ENCODE data around the gene ZMYND8. TPM values are rescaled to one million over a fixed set of nuclear protein-coding genes. Genes with fewer than 3 reads are reported as not detected.
"Not testable (repeated sequence)": the region's sequence is repeated elsewhere in the genome, so short reads cannot be mapped to it uniquely, and the experiment has no call there.

Gene ZMYND8
- total and polyA plus RNA-seq, 2 experiments from 2014 or later = 10.2 to 12.4 TPM

GRCh38 chr20:47249913-47250312 is 106.6 kb downstream of the ZMYND8 start:
- Histone ChIP-seq H3K9ac (no peak overlapping the region), H3K9me3 (ENCODE audit: low read depth) (no peaks in the 10 kb centered on the region), H3K27me3 (replicated peaks; ENCODE audit: insufficient read depth) (no peaks in the 10 kb centered on the region), H4K20me1 (ENCODE audit: insufficient read depth) (no peaks in the 10 kb centered on the region), H3K4me2 (ENCODE audit: unreplicated experiment) (no peak overlapping the region), H3K27ac (no peak overlapping the region), H3K4me3 (no peak overlapping the region), H3K79me2 (ENCODE audit: insufficient read depth) (peaks cover 43% of the 10 kb centered on the region), H3K9me2 (ENCODE audit: insufficient read depth) (no peaks in the 10 kb centered on the region), H2AFZ (no peak overlapping the region), H3K36me3 (ENCODE audit: low read depth) (peaks cover 20% of the 10 kb centered on the region), H3K4me1 (ENCODE audit: insufficient read depth) (no peaks in the 10 kb centered on the region), H3F3A (ENCODE audit: insufficient read depth) (no peaks in the 10 kb centered on the region)
- 78 to 95% methylated on average over 4 of the region's 4 CpGs for WGBS, 2 experiments (ENCODE audit: low coverage in 1 of 2, low lambda C conversion rate in 2 of 2, missing lambda C conversion rate in 2 of 2)
- TF ChIP-seq EZH2phosphoT487 (IDR thresholded peaks at IDR 0.05; ENCODE audit: insufficient read depth, low read depth) = no peak
- no peak for TF ChIP-seq EZH2 (IDR thresholded peaks at IDR 0.05; ENCODE audit: insufficient read depth, poor library complexity, severe bottlenecking)
- in situ Hi-C loops (cut with MboI) = no loop called here
- DNase-seq = no peak

DNA sequence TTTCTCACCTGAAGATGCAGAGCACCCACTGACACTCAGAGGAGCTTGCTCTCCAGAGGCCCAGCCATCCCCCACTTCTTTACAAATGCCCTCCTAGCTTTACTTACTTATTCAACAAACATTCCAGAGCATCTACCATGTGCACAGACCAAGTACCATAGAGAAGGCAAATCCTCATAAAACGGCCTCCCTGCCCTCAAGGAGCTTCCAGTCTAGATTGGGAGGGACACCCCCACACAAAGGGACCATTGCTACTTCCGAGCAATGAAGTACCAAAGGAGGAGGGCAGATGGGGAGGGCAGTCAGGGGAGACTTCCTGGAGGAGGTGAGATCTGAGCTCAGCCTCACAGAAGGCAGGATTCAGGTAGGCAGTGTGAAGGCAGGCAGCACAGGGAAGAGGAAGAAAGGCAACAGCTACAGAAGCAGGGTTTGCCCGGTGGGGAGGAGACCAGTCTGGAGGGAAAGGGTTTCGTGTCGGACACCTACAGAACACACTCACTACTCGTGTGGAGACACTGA is 108.0 kb downstream of the ZMYND8 start:
- no peaks in the 10 kb centered on the region for H4K20me1 ChIP-seq (ENCODE audit: insufficient read depth)
- DNase-seq = no peak
- WGBS, 2 experiments (ENCODE audit: low coverage in 1 of 2, low lambda C conversion rate in 2 of 2, missing lambda C conversion rate in 2 of 2) = 90 to 93% methylated on average over 6 of the region's 6 CpGs
- H3K9me3 ChIP-seq (ENCODE audit: low read depth) = no peaks in the 10 kb centered on the region
- no peaks in the 10 kb centered on the region for H3K9me2 ChIP-seq (ENCODE audit: insufficient read depth)
- H3K27me3 ChIP-seq (replicated peaks; ENCODE audit: insufficient read depth) = no peaks in the 10 kb centered on the region
- no peaks in the 10 kb centered on the region for H3K4me1 ChIP-seq (ENCODE audit: insufficient read depth)
- in situ Hi-C loops (cut with MboI) = no loop called here
- no peaks in the 10 kb centered on the region for H3F3A ChIP-seq (ENCODE audit: insufficient read depth)
- TF ChIP-seq EZH2phosphoT487 (IDR thresholded peaks at IDR 0.05; ENCODE audit: insufficient read depth, low read depth) = no peak
- TF ChIP-seq EZH2 (IDR thresholded peaks at IDR 0.05; ENCODE audit: insufficient read depth, poor library complexity, severe bottlenecking) = no peak
- no peak overlapping the region for H3K27ac ChIP-seq
- H3K9ac ChIP-seq = no peak overlapping the region
- H3K4me3 ChIP-seq = no peak overlapping the region
- H3K79me2 ChIP-seq (ENCODE audit: insufficient read depth) = peaks cover 35% of the 10 kb centered on the region
- no peak overlapping the region for H2AFZ ChIP-seq
- peaks cover 20% of the 10 kb centered on the region for H3K36me3 ChIP-seq (ENCODE audit: low read depth)
- no peak overlapping the region for H3K4me2 ChIP-seq (ENCODE audit: unreplicated experiment)

- Histone ChIP-seq H3K79me2 (ENCODE audit: insufficient read depth) (peaks cover 36% of the 10 kb centered on the region), H3K9me2 (ENCODE audit: insufficient read depth) (no peaks in the 10 kb centered on the region), H3K4me3 (no peak overlapping the region), H4K20me1 (ENCODE audit: insufficient read depth) (no peaks in the 10 kb centered on the region), H3K27ac (no peak overlapping the region), H3K9me3 (ENCODE audit: low read depth) (no peaks in the 10 kb centered on the region), H3K36me3 (ENCODE audit: low read depth) (peaks cover 20% of the 10 kb centered on the region), H3K4me2 (ENCODE audit: unreplicated experiment) (no peak overlapping the region), H3K4me1 (ENCODE audit: insufficient read depth) (no peaks in the 10 kb centered on the region), H3K9ac (no peak overlapping the region), H3K27me3 (replicated peaks; ENCODE audit: insufficient read depth) (no peaks in the 10 kb centered on the region), H3F3A (ENCODE audit: insufficient read depth) (no peaks in the 10 kb centered on the region), H2AFZ (no peak overlapping the region)
- TF ChIP-seq EZH2phosphoT487 (IDR thresholded peaks at IDR 0.05; ENCODE audit: insufficient read depth, low read depth) (no peak), EZH2 (IDR thresholded peaks at IDR 0.05; ENCODE audit: insufficient read depth, poor library complexity, severe bottlenecking) (no peak)
- WGBS, 2 experiments (ENCODE audit: low coverage in 1 of 2, low lambda C conversion rate in 2 of 2, missing lambda C conversion rate in 2 of 2) = 96 to 100% methylated on average over 1 of the region's 1 CpG
- DNase-seq = no peak
- in situ Hi-C loops (cut with MboI) = no loop called here
Measured at GRCh38 chr20:47247972-47248371, 108.5 kb downstream of the ZMYND8 start.

DNA sequence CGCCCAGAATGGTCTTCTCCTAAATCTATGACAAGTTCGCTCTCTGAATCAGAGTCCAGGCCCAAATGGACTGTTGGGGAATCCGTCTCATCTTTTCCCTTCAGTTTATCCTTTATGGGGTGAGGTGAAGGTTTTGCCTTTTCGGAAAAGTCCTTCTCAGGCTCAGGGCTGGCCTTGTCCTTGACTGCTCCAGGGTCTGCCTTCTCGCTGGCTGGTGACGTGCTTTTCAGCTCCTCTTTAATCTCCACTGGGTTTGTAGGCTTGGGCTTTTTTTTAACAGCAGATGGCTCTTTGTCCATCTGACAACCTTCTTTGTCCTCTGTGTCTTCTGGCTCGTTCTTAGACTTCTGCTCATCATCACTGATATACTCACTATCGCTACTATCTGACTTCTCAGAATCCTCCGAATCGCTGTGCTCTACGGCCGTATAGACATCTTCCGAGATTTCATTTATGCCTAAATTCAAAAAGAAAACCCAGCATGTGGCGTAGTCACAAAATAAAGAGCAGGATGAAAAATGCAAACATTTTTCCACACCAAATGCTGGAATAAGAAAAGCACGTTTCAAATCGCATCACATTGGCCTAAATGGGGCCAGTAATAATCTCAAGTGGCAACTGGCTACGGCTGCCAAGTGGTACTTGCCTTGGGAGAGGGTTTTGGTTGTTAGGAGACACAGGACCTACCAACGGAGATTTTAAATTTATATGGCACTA is 110.3 kb downstream of the ZMYND8 start:
- H3K9me3 ChIP-seq (ENCODE audit: low read depth) = no peaks in the 10 kb centered on the region
- 95 to 97% methylated on average over 18 of the region's 18 CpGs for WGBS, 2 experiments (ENCODE audit: low coverage in 1 of 2, low lambda C conversion rate in 2 of 2, missing lambda C conversion rate in 2 of 2)
- peaks cover 21% of the 10 kb centered on the region for H3K79me2 ChIP-seq (ENCODE audit: insufficient read depth)
- H3F3A ChIP-seq (ENCODE audit: insufficient read depth) = no peaks in the 10 kb centered on the region
- H3K9ac ChIP-seq = no peak overlapping the region
- peaks cover 20% of the 10 kb centered on the region for H3K36me3 ChIP-seq (ENCODE audit: low read depth)
- in situ Hi-C loops (cut with MboI) = no loop called here
- H2AFZ ChIP-seq = no peak overlapping the region
- H3K9me2 ChIP-seq (ENCODE audit: insufficient read depth) = no peaks in the 10 kb centered on the region
- no peak for TF ChIP-seq EZH2 (IDR thresholded peaks at IDR 0.05; ENCODE audit: insufficient read depth, poor library complexity, severe bottlenecking)
- TF ChIP-seq EZH2phosphoT487 (IDR thresholded peaks at IDR 0.05; ENCODE audit: insufficient read depth, low read depth) = no peak
- H4K20me1 ChIP-seq (ENCODE audit: insufficient read depth) = no peaks in the 10 kb centered on the region
- no peak overlapping the region for H3K27ac ChIP-seq
- no peaks in the 10 kb centered on the region for H3K4me1 ChIP-seq (ENCODE audit: insufficient read depth)
- no peaks in the 10 kb centered on the region for H3K27me3 ChIP-seq (replicated peaks; ENCODE audit: insufficient read depth)
- no peak overlapping the region for H3K4me2 ChIP-seq (ENCODE audit: unreplicated experiment)
- no peak overlapping the region for H3K4me3 ChIP-seq
- DNase-seq = no peak

DNA sequence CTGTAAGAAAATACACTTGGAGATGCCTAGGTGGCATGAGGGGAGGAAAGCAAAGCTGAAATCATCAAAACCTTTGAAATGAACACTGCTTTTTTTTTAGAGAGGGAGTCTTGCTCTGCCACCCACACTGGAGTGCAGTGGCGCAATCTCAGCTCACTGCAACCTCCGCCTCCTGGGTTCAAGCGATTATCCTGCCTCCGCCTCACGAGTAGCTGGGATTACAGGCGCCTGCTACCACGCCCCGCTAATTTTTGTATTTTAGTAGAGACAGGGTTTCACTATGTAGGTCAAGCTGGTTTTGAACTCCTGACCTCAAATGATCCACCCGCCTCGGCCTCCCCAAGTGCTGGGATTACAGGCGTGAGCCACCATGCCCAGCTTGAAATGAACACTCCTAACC is 111.3 kb downstream of the ZMYND8 start:
- H4K20me1 ChIP-seq (ENCODE audit: insufficient read depth); DNase-seq; in situ Hi-C loops (cut with MboI); H3K4me3 ChIP-seq; H3K9me2 ChIP-seq (ENCODE audit: insufficient read depth); H3K9me3 ChIP-seq (ENCODE audit: low read depth); H2AFZ ChIP-seq; H3K9ac ChIP-seq; H3K27me3 ChIP-seq (replicated peaks; ENCODE audit: insufficient read depth); H3F3A ChIP-seq (ENCODE audit: insufficient read depth); H3K4me1 ChIP-seq (ENCODE audit: insufficient read depth); H3K4me2 ChIP-seq (ENCODE audit: unreplicated experiment); H3K27ac ChIP-seq: not testable (repeated sequence)
- Histone ChIP-seq H3K36me3 (ENCODE audit: low read depth) (peaks cover 20% of the 10 kb centered on the region), H3K79me2 (ENCODE audit: insufficient read depth) (peaks cover 15% of the 10 kb centered on the region)
- 96 to 100% methylated on average over 11 of the region's 11 CpGs for WGBS, 2 experiments (ENCODE audit: low coverage in 1 of 2, low lambda C conversion rate in 2 of 2, missing lambda C conversion rate in 2 of 2)

Data from GM23248 (cell line).